ENCODE data around the gene OR2V1.
"Not testable (repeated sequence)": the region's sequence is repeated elsewhere in the genome, so short reads cannot be mapped to it uniquely, and the experiment has no call there.

DNA sequence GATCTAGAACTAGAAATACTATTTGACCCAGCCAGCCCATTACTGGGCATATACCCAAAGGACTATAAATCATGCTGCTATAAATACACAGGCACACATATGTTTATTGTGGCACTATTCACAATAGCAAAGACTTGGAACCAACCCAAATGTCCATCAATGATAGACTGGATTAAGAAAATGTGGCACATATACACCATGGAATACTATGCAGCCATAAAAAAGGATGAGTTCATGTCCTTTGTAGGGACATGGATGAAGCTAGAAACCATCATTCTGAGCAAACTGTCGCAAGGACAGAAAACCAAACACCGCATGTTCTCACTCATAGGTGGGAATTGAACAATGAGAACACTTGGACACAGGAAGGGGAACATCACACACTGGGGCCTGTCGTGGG, 35.8 kb downstream of the OR2V1 start:
- not testable (repeated sequence) for TF ChIP-seq EP300, POLR2AphosphoS5 (IDR thresholded peaks at IDR 0.05)

All from upper lobe of left lung (tissue), 4 donors.